Measurements from ENCODE around the gene ACOT8.

The ACOT8 gene

GRCh38 chr20:45867819-45868176 is 10.6 kb upstream of the ACOT8 start:
- H3K9me3 ChIP-seq (ENCODE audit: severe bottlenecking): no peaks in the 10 kb centered on the region
- peak; percentile 95 for ATAC-seq (ENCODE audit: low read depth)
- H3K4me1 ChIP-seq (ENCODE audit: insufficient read depth, poor library complexity, severe bottlenecking): peaks cover 11% of the 10 kb centered on the region
- H3K27ac ChIP-seq (ENCODE audit: poor library complexity, severe bottlenecking): peak overlapping the region; percentile 68
- no peak overlapping the region for H3K4me3 ChIP-seq (ENCODE audit: severe bottlenecking)
- TF ChIP-seq CTCF (IDR thresholded peaks at IDR 0.05; ENCODE audit: poor library complexity, severe bottlenecking): no peak
- DNase-seq (ENCODE audit: low spot score): no peak
- no peaks in the 10 kb centered on the region for H3K27me3 ChIP-seq (ENCODE audit: insufficient read depth, poor library complexity, severe bottlenecking)
- H3K36me3 ChIP-seq (ENCODE audit: low read depth): no peaks in the 10 kb centered on the region

DNA sequence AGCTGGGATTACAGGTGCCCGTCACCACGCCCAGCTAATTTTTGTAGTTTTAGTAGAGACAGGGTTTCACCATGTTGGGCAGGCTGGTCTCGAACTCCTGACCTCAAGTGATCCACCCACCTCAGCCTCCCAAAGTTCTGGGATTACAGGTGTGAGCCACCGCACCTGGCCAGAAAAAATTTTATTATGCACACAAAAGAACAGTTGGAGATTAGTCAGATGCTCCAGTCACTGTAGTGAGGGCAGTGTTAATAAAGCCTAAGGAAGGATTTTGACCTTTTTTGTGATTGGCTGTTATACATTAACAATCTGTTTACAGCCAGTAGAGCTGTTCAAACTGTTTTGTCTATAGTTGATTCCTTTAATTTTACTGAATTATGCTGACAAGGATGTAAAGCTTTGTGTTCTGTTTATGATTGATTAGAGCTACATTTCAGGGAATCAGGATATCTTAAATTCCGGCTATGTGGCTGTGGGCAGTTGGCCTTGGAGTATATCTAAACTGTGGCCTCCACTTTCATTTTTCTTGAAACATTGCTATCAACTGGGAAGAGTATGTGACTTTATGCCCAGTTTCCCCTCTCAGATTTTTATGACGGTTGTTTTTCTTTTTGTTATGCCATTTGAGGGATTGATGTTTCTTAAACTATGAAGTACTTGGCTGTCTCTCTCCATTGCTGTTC is 10.1 kb upstream of the ACOT8 start:
- Histone ChIP-seq H3K9me3 (ENCODE audit: severe bottlenecking) (no peaks in the 10 kb centered on the region), H3K36me3 (ENCODE audit: low read depth) (no peaks in the 10 kb centered on the region), H3K4me3 (ENCODE audit: severe bottlenecking) (no peak overlapping the region), H3K27ac (ENCODE audit: poor library complexity, severe bottlenecking) (peak overlapping the region; percentile 68), H3K4me1 (ENCODE audit: insufficient read depth, poor library complexity, severe bottlenecking) (peaks cover 11% of the 10 kb centered on the region), H3K27me3 (ENCODE audit: insufficient read depth, poor library complexity, severe bottlenecking) (no peaks in the 10 kb centered on the region)
- DNase-seq (ENCODE audit: low spot score) (no peak), ATAC-seq (ENCODE audit: low read depth) (peak; percentile 8; the same call in 1 of the 3 replicates)
- no peak for TF ChIP-seq CTCF (IDR thresholded peaks at IDR 0.05; ENCODE audit: poor library complexity, severe bottlenecking)

- H3K4me1 ChIP-seq (ENCODE audit: insufficient read depth, poor library complexity, severe bottlenecking): peaks cover 11% of the 10 kb centered on the region
Observed at GRCh38 chr20:45866454-45866853, 9.3 kb upstream of the ACOT8 start.

GRCh38 chr20:45863543-45864470 is 6.6 kb upstream of the ACOT8 start:
- no peak for DNase-seq (ENCODE audit: low spot score)
- no peak for TF ChIP-seq CTCF (IDR thresholded peaks at IDR 0.05; ENCODE audit: poor library complexity, severe bottlenecking)
- no peak for ATAC-seq (ENCODE audit: low read depth)
- H3K9me3 ChIP-seq (ENCODE audit: severe bottlenecking): no peaks in the 10 kb centered on the region
- no peaks in the 10 kb centered on the region for H3K36me3 ChIP-seq (ENCODE audit: low read depth)
- H3K4me3 ChIP-seq (ENCODE audit: severe bottlenecking): no peak overlapping the region
- peaks cover 14% of the 10 kb centered on the region for H3K4me1 ChIP-seq (ENCODE audit: insufficient read depth, poor library complexity, severe bottlenecking)
- H3K27me3 ChIP-seq (ENCODE audit: insufficient read depth, poor library complexity, severe bottlenecking): no peaks in the 10 kb centered on the region
- H3K27ac ChIP-seq (ENCODE audit: poor library complexity, severe bottlenecking): no peak overlapping the region

More at GRCh38 chr20:45866454-45866853, 9.3 kb upstream of the ACOT8 start:
- DNase-seq (ENCODE audit: low spot score): no peak
- no peaks in the 10 kb centered on the region for H3K27me3 ChIP-seq (ENCODE audit: insufficient read depth, poor library complexity, severe bottlenecking)
- no peaks in the 10 kb centered on the region for H3K36me3 ChIP-seq (ENCODE audit: low read depth)
- no peak overlapping the region for H3K4me3 ChIP-seq (ENCODE audit: severe bottlenecking)
- ATAC-seq (ENCODE audit: low read depth): no peak
- H3K9me3 ChIP-seq (ENCODE audit: severe bottlenecking): no peaks in the 10 kb centered on the region
- H3K27ac ChIP-seq (ENCODE audit: poor library complexity, severe bottlenecking): peak overlapping the region; percentile 68
- no peak for TF ChIP-seq CTCF (IDR thresholded peaks at IDR 0.05; ENCODE audit: poor library complexity, severe bottlenecking)
